ENCODE results near the gene MAEL. TPM values are rescaled to one million over a fixed set of nuclear protein-coding genes. Genes with fewer than 3 reads are reported as not detected.

Gene MAEL
- total RNA-seq, 4 donors from 2014 or later = not detected

GRCh38 chr1:166974647-166975345, 14.3 kb upstream of the MAEL start:
- intact Hi-C loops (cut with DNase I; ENCODE audit: low total_unique reads) (loop anchor here (1.0 kb wide), 1 partner anchor 85 kb away; no protein-coding TSS in a partner anchor), in situ Hi-C loops (cut with MboI; ENCODE audit: low sequenced_read_pairs in 4 of 4) (no loop called here)
- DNase-seq (no peak), ATAC-seq (peak in 1 of 2 donors; percentile 17)
- Histone ChIP-seq H3K27me3 (peaks cover 10 to 40% (median 19%) of the 10 kb centered on the region in 3 donors), H3K4me1 (peaks cover 4 to 9% of the 10 kb centered on the region in 2 donors), H3K9me3 (no peaks in the 10 kb centered on the region), H3K36me3 (no peaks in the 10 kb centered on the region), H3K4me3 (peak overlapping the region; percentile 51 to 64 (median 54)), H3K27ac (no peak overlapping the region)
- no peak for TF ChIP-seq CTCF (IDR thresholded peaks at IDR 0.05 in 4 of 5, conservative IDR thresholded peaks at IDR 0.05 in 1 of 5)
- TF ChIP-seq POLR2A (IDR thresholded peaks at IDR 0.05) = no peak

GRCh38 chr1:166975361-166976129, 13.5 kb upstream of the MAEL start, which contains the start of gene ILDR2:
ILDR2 (minus strand) TSS chr1:166975540; CDS start chr1:166975268, 272 bp downstream.
- Histone ChIP-seq H3K36me3 (no peaks in the 10 kb centered on the region), H3K4me3 (peak within 1 kb of the TSS; percentile 65 to 82 (median 74)), H3K27ac (peak within 1 kb of the TSS; percentile 26 to 71 (median 48)), H3K27me3 (peaks cover 10 to 33% (median 19%) of the 10 kb centered on the region in 3 donors), H3K9me3 (no peaks in the 10 kb centered on the region), H3K4me1 (peaks cover 4 to 9% of the 10 kb centered on the region in 2 donors)
- peak in 1 of 2 donors; percentile 23 for DNase-seq
- peak; percentile 74 to 77 for ATAC-seq
- peak in 1 of 5 experiments; percentile 24 for TF ChIP-seq CTCF (IDR thresholded peaks at IDR 0.05 in 4 of 5, conservative IDR thresholded peaks at IDR 0.05 in 1 of 5)
- TF ChIP-seq POLR2A (IDR thresholded peaks at IDR 0.05) = no peak
- in situ Hi-C loops (cut with MboI; ENCODE audit: low sequenced_read_pairs in 4 of 4) (no loop called here), intact Hi-C loops (cut with DNase I; ENCODE audit: low total_unique reads) (loop anchor here (1.0 kb wide), 1 partner anchor 84 kb away; no protein-coding TSS in a partner anchor)

- DNase-seq (no peak), ATAC-seq (no peak)
- intact Hi-C loops (cut with DNase I; ENCODE audit: low total_unique reads) = no loop called here
- in situ Hi-C loops (cut with MboI; ENCODE audit: low sequenced_read_pairs in 4 of 4) = no loop called here
- peaks cover 4 to 9% of the 10 kb centered on the region in 2 donors for H3K4me1 ChIP-seq
- TF ChIP-seq CTCF (IDR thresholded peaks at IDR 0.05 in 4 of 5, conservative IDR thresholded peaks at IDR 0.05 in 1 of 5) (no peak), POLR2A (IDR thresholded peaks at IDR 0.05) (no peak)
- H3K36me3 ChIP-seq = no peaks in the 10 kb centered on the region
- no peaks in the 10 kb centered on the region for H3K9me3 ChIP-seq
- no peak overlapping the region for H3K4me3 ChIP-seq
- peaks cover 5 to 14% (median 9%) of the 10 kb centered on the region in 3 donors for H3K27me3 ChIP-seq
- H3K27ac ChIP-seq = no peak overlapping the region
These were observed 11.1 kb upstream of the MAEL start for GRCh38 chr1:166977951-166978350.

GRCh38 chr1:166978821-166979220, 10.3 kb upstream of the MAEL start:
- ATAC-seq = no peak
- no peak for TF ChIP-seq POLR2A (IDR thresholded peaks at IDR 0.05)
- TF ChIP-seq CTCF (IDR thresholded peaks at IDR 0.05 in 4 of 5, conservative IDR thresholded peaks at IDR 0.05 in 1 of 5) = no peak
- H3K36me3 ChIP-seq = no peaks in the 10 kb centered on the region
- intact Hi-C loops (cut with DNase I; ENCODE audit: low total_unique reads) (no loop called here), in situ Hi-C loops (cut with MboI; ENCODE audit: low sequenced_read_pairs in 4 of 4) (no loop called here)
- no peak for DNase-seq
- H3K27me3 ChIP-seq = peaks cover 0 to 11% (median 2%) of the 10 kb centered on the region in 3 donors
- peaks cover 4 to 9% of the 10 kb centered on the region in 2 donors for H3K4me1 ChIP-seq
- no peaks in the 10 kb centered on the region for H3K9me3 ChIP-seq
- no peak overlapping the region for H3K27ac ChIP-seq
- H3K4me3 ChIP-seq = no peak overlapping the region

Measured in gastrocnemius medialis (tissue), 4 donors.